ENCODE measurements around the gene MYO15A. TPM values are rescaled to one million over a fixed set of nuclear protein-coding genes. Genes with fewer than 3 reads are reported as not detected.

The MYO15A gene
- total RNA-seq, 1 experiment from 2014 or later = 3.5 TPM

GRCh38 chr17:18139092-18139491 lies 30.5 kb downstream of the MYO15A start:
- no peaks in the 10 kb centered on the region for H3K27me3 ChIP-seq (ENCODE audit: insufficient read depth, low read depth)
- ChIA-PET POLR2A (ENCODE audit: unreplicated experiment) (no interaction called here), CTCF (interaction anchor here (0.6 kb wide), 2 partner anchors 74 to 1345 kb away, joined by 3 to 16 read pairs; no protein-coding TSS in a partner anchor)
- no peaks in the 10 kb centered on the region for H3K9me2 ChIP-seq (ENCODE audit: insufficient read depth)
- DNase-seq = no peak
- H3F3A ChIP-seq (ENCODE audit: insufficient read depth, low read depth) = no peaks in the 10 kb centered on the region
- H3K4me2 ChIP-seq = no peak overlapping the region
- H3K9me3 ChIP-seq (ENCODE audit: insufficient read depth, low read depth) = no peaks in the 10 kb centered on the region
- no peaks in the 10 kb centered on the region for H3K36me3 ChIP-seq (ENCODE audit: low read depth)
- H2AFZ ChIP-seq = no peak overlapping the region
- H3K4me3 ChIP-seq = no peak overlapping the region
- H3K27ac ChIP-seq = no peak overlapping the region
- BruUV-seq (replicated peaks) = no TSS peak
- no peaks in the 10 kb centered on the region for H3K79me2 ChIP-seq (ENCODE audit: low read depth)
- intact Hi-C loops (cut with micrococcal nuclease; ENCODE audit: unreplicated experiment) = no loop called here
- no peaks in the 10 kb centered on the region for H4K20me1 ChIP-seq (ENCODE audit: insufficient read depth)
- no peaks in the 10 kb centered on the region for H3K4me1 ChIP-seq (replicated peaks; ENCODE audit: insufficient read depth)
- TF ChIP-seq CTCF (conservative IDR thresholded peaks at IDR 0.05) (no peak), EZH2 (IDR thresholded peaks at IDR 0.05; ENCODE audit: low read depth) (no peak)

- H3K4me1 ChIP-seq (replicated peaks; ENCODE audit: insufficient read depth) = no peaks in the 10 kb centered on the region
- BruUV-seq (replicated peaks) = no TSS peak
- no peaks in the 10 kb centered on the region for H3K27me3 ChIP-seq (ENCODE audit: insufficient read depth, low read depth)
- ChIA-PET POLR2A (ENCODE audit: unreplicated experiment) (no interaction called here), CTCF (no interaction called here)
- intact Hi-C loops (cut with micrococcal nuclease; ENCODE audit: unreplicated experiment) = no loop called here
- no peaks in the 10 kb centered on the region for H3K79me2 ChIP-seq (ENCODE audit: low read depth)
- H2AFZ ChIP-seq = no peak overlapping the region
- no peak for TF ChIP-seq CTCF (conservative IDR thresholded peaks at IDR 0.05)
- TF ChIP-seq EZH2 (IDR thresholded peaks at IDR 0.05; ENCODE audit: low read depth) = no peak
- no peak overlapping the region for H3K4me3 ChIP-seq
- H3K9me2 ChIP-seq (ENCODE audit: insufficient read depth) = no peaks in the 10 kb centered on the region
- H4K20me1 ChIP-seq (ENCODE audit: insufficient read depth) = no peaks in the 10 kb centered on the region
- H3K36me3 ChIP-seq (ENCODE audit: low read depth) = no peaks in the 10 kb centered on the region
- no peak for DNase-seq
- no peak overlapping the region for H3K27ac ChIP-seq
- H3K4me2 ChIP-seq = no peak overlapping the region
- no peaks in the 10 kb centered on the region for H3K9me3 ChIP-seq (ENCODE audit: insufficient read depth, low read depth)
- no peaks in the 10 kb centered on the region for H3F3A ChIP-seq (ENCODE audit: insufficient read depth, low read depth)
These were observed 30.9 kb downstream of the MYO15A start for GRCh38 chr17:18139498-18139897.

DNA sequence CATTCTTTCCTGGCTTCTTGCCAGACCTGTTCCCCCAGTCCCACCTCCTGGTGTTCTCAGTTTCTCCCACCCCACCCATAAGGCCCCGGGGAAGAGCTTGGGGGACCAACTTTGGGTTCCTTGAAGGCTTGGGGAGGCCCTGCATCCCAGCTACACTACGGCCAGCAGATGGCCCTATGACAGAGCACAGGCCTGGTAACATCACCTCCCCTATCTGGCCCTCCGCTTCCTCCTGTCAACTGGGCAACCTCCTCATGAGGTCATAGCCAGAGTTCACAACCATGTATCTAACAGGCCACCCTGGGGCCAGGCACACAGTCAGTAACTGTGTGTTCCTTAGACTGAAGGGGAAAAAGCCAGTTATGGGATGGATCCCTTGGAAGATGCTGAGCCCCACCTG lies 31.4 kb downstream of the MYO15A start:
- no peak overlapping the region for H3K4me2 ChIP-seq
- peak; percentile 36; the same call in 1 of the 2 replicates for TF ChIP-seq CTCF (conservative IDR thresholded peaks at IDR 0.05)
- no peak for TF ChIP-seq EZH2 (IDR thresholded peaks at IDR 0.05; ENCODE audit: low read depth)
- intact Hi-C loops (cut with micrococcal nuclease; ENCODE audit: unreplicated experiment) = loop anchor here (2.0 kb wide), 1 partner anchor 43 kb away; the partner anchor contains the start of gene ALKBH5
- ChIA-PET POLR2A (ENCODE audit: unreplicated experiment) (interaction anchor here (0.6 kb wide), 1 partner anchor 374 kb away, joined by 4 read pairs; no protein-coding TSS in a partner anchor), CTCF (no interaction called here)
- no peak overlapping the region for H3K4me3 ChIP-seq
- H3K79me2 ChIP-seq (ENCODE audit: low read depth) = no peaks in the 10 kb centered on the region
- BruUV-seq (replicated peaks) = no TSS peak
- no peaks in the 10 kb centered on the region for H4K20me1 ChIP-seq (ENCODE audit: insufficient read depth)
- no peaks in the 10 kb centered on the region for H3K27me3 ChIP-seq (ENCODE audit: insufficient read depth, low read depth)
- peak in 1 of 2 experiments; percentile 22 for DNase-seq
- H3K4me1 ChIP-seq (replicated peaks; ENCODE audit: insufficient read depth) = peaks cover 3% of the 10 kb centered on the region; the same call in 1 of the 2 replicates
- H3K9me2 ChIP-seq (ENCODE audit: insufficient read depth) = no peaks in the 10 kb centered on the region
- 0 out of 2 replicates have a peak, but pooled peaks cover 3% of the 10 kb centered on the region for H3F3A ChIP-seq (ENCODE audit: insufficient read depth, low read depth)
- H3K36me3 ChIP-seq (ENCODE audit: low read depth) = no peaks in the 10 kb centered on the region
- no peak overlapping the region for H2AFZ ChIP-seq
- no peaks in the 10 kb centered on the region for H3K9me3 ChIP-seq (ENCODE audit: insufficient read depth, low read depth)
- no peak overlapping the region for H3K27ac ChIP-seq

Data from PC-9 (cell line).